ENCODE measurements around the gene JAZF1.

DNA sequence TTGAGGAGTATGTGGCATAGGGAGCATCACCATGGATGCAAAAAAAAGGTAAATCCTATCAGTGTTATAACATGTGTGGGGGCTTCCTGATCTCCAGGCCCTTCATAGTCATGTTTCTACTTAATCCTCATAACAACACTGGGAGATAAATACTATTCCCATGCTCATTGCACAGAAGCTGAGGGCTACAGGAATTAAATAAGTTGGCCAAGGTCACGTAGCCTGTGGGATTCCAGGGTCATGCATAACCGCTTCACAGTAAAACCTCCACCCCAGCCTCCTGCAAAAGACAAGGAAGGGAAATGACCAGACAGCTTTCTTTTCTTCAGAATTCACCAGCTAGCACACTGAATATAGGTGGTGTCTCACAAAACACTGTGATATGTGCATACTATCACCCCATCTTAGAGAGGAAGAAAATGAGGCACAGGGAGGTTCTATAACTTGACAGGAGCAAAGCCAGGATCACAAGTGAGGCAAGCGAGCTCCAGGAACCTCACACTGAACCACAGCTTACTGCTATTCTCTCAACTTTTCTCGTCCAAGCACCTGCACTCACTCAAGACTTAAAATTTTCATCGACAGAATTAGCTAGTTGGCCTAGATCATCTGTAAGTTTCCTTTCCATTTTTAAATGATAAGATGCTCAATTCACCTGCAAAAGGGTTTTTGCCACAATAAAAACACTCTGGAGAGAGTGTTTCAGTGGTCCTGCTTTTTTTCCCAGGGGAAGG is 13.4 kb downstream of the JAZF1 start:
- TF ChIP-seq EZH2 (IDR thresholded peaks at IDR 0.05; ENCODE audit: borderline replicate concordance, control insufficient read depth, low read depth, low read length) = no peak
- TF ChIP-seq, protein P1, sequence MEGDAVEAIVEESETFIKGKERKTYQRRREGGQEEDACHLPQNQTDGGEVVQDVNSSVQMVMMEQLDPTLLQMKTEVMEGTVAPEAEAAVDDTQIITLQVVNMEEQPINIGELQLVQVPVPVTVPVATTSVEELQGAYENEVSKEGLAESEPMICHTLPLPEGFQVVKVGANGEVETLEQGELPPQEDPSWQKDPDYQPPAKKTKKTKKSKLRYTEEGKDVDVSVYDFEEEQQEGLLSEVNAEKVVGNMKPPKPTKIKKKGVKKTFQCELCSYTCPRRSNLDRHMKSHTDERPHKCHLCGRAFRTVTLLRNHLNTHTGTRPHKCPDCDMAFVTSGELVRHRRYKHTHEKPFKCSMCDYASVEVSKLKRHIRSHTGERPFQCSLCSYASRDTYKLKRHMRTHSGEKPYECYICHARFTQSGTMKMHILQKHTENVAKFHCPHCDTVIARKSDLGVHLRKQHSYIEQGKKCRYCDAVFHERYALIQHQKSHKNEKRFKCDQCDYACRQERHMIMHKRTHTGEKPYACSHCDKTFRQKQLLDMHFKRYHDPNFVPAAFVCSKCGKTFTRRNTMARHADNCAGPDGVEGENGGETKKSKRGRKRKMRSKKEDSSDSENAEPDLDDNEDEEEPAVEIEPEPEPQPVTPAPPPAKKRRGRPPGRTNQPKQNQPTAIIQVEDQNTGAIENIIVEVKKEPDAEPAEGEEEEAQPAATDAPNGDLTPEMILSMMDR (IDR thresholded peaks at IDR 0.05 in 2 of 3, conservative IDR thresholded peaks at IDR 0.05 in 1 of 3; ENCODE audit: control insufficient read depth in 2 of 3, extremely low read depth in 1 of 3, insufficient read depth in 1 of 3, low read depth in 3 of 3, low read length in 3 of 3) = no peak
- TF ChIP-seq, protein P2, sequence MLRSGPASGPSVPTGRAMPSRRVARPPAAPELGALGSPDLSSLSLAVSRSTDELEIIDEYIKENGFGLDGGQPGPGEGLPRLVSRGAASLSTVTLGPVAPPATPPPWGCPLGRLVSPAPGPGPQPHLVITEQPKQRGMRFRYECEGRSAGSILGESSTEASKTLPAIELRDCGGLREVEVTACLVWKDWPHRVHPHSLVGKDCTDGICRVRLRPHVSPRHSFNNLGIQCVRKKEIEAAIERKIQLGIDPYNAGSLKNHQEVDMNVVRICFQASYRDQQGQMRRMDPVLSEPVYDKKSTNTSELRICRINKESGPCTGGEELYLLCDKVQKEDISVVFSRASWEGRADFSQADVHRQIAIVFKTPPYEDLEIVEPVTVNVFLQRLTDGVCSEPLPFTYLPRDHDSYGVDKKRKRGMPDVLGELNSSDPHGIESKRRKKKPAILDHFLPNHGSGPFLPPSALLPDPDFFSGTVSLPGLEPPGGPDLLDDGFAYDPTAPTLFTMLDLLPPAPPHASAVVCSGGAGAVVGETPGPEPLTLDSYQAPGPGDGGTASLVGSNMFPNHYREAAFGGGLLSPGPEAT (IDR thresholded peaks at IDR 0.05; ENCODE audit: low read depth) = no peak
- no peak for TF ChIP-seq POLR2A (IDR thresholded peaks at IDR 0.05; ENCODE audit: low read depth, low read length)
- TF ChIP-seq, protein P3, sequence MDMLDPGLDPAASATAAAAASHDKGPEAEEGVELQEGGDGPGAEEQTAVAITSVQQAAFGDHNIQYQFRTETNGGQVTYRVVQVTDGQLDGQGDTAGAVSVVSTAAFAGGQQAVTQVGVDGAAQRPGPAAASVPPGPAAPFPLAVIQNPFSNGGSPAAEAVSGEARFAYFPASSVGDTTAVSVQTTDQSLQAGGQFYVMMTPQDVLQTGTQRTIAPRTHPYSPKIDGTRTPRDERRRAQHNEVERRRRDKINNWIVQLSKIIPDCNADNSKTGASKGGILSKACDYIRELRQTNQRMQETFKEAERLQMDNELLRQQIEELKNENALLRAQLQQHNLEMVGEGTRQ (IDR thresholded peaks at IDR 0.05; ENCODE audit: borderline replicate concordance, low read depth, low read length) = no peak
- TF ChIP-seq SREBF1 (IDR thresholded peaks at IDR 0.05; ENCODE audit: low read length) = no peak
- no peak for TF ChIP-seq MYC (IDR thresholded peaks at IDR 0.05; ENCODE audit: insufficient read depth, insufficient read length, insufficient replicate concordance, low read length, severe bottlenecking)
- no peak for TF ChIP-seq SUZ12 (IDR thresholded peaks at IDR 0.05; ENCODE audit: unreplicated experiment)
- TF ChIP-seq EP300 (IDR thresholded peaks at IDR 0.05; ENCODE audit: borderline replicate concordance in 1 of 2, control insufficient read depth in 1 of 2, low read depth in 2 of 2, low read length in 2 of 2) = no peak
- TF ChIP-seq FOS (IDR thresholded peaks at IDR 0.05; ENCODE audit: borderline replicate concordance, extremely low read depth, insufficient read length) = no peak
- TF ChIP-seq, protein P4, sequence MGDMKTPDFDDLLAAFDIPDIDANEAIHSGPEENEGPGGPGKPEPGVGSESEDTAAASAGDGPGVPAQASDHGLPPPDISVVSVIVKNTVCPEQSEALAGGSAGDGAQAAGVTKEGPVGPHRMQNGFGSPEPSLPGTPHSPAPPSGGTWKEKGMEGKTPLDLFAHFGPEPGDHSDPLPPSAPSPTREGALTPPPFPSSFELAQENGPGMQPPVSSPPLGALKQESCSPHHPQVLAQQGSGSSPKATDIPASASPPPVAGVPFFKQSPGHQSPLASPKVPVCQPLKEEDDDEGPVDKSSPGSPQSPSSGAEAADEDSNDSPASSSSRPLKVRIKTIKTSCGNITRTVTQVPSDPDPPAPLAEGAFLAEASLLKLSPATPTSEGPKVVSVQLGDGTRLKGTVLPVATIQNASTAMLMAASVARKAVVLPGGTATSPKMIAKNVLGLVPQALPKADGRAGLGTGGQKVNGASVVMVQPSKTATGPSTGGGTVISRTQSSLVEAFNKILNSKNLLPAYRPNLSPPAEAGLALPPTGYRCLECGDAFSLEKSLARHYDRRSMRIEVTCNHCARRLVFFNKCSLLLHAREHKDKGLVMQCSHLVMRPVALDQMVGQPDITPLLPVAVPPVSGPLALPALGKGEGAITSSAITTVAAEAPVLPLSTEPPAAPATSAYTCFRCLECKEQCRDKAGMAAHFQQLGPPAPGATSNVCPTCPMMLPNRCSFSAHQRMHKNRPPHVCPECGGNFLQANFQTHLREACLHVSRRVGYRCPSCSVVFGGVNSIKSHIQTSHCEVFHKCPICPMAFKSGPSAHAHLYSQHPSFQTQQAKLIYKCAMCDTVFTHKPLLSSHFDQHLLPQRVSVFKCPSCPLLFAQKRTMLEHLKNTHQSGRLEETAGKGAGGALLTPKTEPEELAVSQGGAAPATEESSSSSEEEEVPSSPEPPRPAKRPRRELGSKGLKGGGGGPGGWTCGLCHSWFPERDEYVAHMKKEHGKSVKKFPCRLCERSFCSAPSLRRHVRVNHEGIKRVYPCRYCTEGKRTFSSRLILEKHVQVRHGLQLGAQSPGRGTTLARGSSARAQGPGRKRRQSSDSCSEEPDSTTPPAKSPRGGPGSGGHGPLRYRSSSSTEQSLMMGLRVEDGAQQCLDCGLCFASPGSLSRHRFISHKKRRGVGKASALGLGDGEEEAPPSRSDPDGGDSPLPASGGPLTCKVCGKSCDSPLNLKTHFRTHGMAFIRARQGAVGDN (IDR thresholded peaks at IDR 0.05) = no peak
- TF ChIP-seq NFYB (IDR thresholded peaks at IDR 0.05; ENCODE audit: insufficient read depth, low read depth, low read length) = no peak
- no peak for TF ChIP-seq DPF2 (IDR thresholded peaks at IDR 0.05)
